Aorta (tissue), 5 donors: ENCODE measurements around the gene USP54. TPM values are rescaled to one million over a fixed set of nuclear protein-coding genes. Genes with fewer than 3 reads are reported as not detected.

Experiments
- ATAC-seq: fragments of 200-7000 bp; cut with Tn5 transposase; one replicate; pipeline ENCODE4 v1.9.1; 2022; ENCODE audit warnings: moderate library complexity; ENCODE audit not compliant: low FRiP score
- DNase-seq, 2 donors: peaks; one replicate each; pipeline ENCODE4 v3.0.0-alpha.2; 2020
- H3K27ac ChIP-seq, 2 donors: one replicate each; pipeline ENCODE4 v1.5.1; 2013; ENCODE audit warnings: low read length in 2 of 2, mild to moderate bottlenecking in 2 of 2, moderate library complexity in 2 of 2, control low read depth in 1 of 2, inconsistent platforms in 1 of 2, low read depth in 1 of 2
- H3K27me3 ChIP-seq, 2 donors: one replicate each; pipeline ENCODE4 v1.6.1; 2013; ENCODE audit warnings: control low read depth in 1 of 2, low read length in 1 of 2, mild to moderate bottlenecking in 1 of 2, moderate library complexity in 1 of 2; ENCODE audit not compliant: insufficient read depth in 2 of 2, control insufficient read depth in 1 of 2
- H3K36me3 ChIP-seq, 2 donors: one replicate each; pipeline ENCODE4 v1.6.1; 2013; ENCODE audit warnings: control low read depth in 1 of 2, low read length in 1 of 2, mild to moderate bottlenecking in 1 of 2; ENCODE audit not compliant: insufficient read depth in 2 of 2, control insufficient read depth in 1 of 2
- H3K4me1 ChIP-seq, 2 donors: one replicate each; pipeline ENCODE4 v1.6.1; 2013; ENCODE audit warnings: low read length in 2 of 2, control low read depth in 1 of 2, mild to moderate bottlenecking in 1 of 2, moderate library complexity in 1 of 2; ENCODE audit not compliant: insufficient read depth in 2 of 2, control insufficient read depth in 1 of 2
- H3K4me3 ChIP-seq, 2 donors: one replicate each; pipeline ENCODE4 v1.5.1; 2013; ENCODE audit warnings: low read length in 2 of 2, control low read depth in 1 of 2, mild to moderate bottlenecking in 1 of 2
- H3K9me3 ChIP-seq: one replicate; pipeline ENCODE4 v1.6.1; 2013; ENCODE audit warnings: mild to moderate bottlenecking, low read length; ENCODE audit not compliant: control insufficient read depth
- WGBS, 2 donors: extraction: QIAGEN DNeasy Blood & Tissue Kit; methylation state at CpG; one replicate each; pipeline ENCODE4 v1.1.7; 2013; 5-methylcytosine and 5-hydroxymethylcytosine counted together
- intact Hi-C, 2 donors: fragments of 100-400 bp; cut with DNase I; formaldehyde crosslinking; loops; one replicate each; pipeline versions ENCODE4 v1.14.2 to v1.15.0; 2022
- polyA plus RNA-seq, 2 donors: library from polyadenylated mRNA; stranded (reverse); fragments of 200-250 nt; gene quantifications; one replicate each; pipeline ENCODE4 v1.2.3, GENCODE V29; 2013
- total RNA-seq, 2 donors: library from RNA; stranded (reverse); fragmentation: NEBNext Ultra II Directional; extraction: Animal tissue kit (Norgen Biotek cat#: 25700); gene quantifications; one replicate each; pipeline ENCODE4 v1.2.1, GENCODE V29; 2021
- donor health status: healthy with polysubstance abuse.
- donor health status: Bipolar disorder and iron deficiency.
- donor health status: DM: no; HTN: no; CAD: no.
- donor health status: DM: no; HTN: no; CAD: no.
- donor health status: DM: yes; HTN: yes; CAD: no.

The USP54 gene
- total and polyA plus RNA-seq, 4 donors: 1.9 to 45.7 (median 19.4) TPM

- WGBS, 2 donors: 84 to 85% methylated on average over 5 of the region's 5 CpGs
- Histone ChIP-seq H3K27ac (no peak overlapping the region), H3K27me3 (no peaks in the 10 kb centered on the region), H3K4me3 (no peak overlapping the region), H3K9me3 (no peaks in the 10 kb centered on the region), H3K36me3 (peaks cover 0 to under 1% of the 10 kb centered on the region in 2 donors), H3K4me1 (no peaks in the 10 kb centered on the region)
- intact Hi-C loops: loop anchor here (1.0 to 5.0 kb wide), 2 partner anchors 98 to 115 kb away; no protein-coding TSS in a partner anchor
- ATAC-seq (peak; percentile 82), DNase-seq (no peak)
Observed at GRCh38 chr10:73529089-73529832, 61.9 kb downstream of the USP54 start.

DNA sequence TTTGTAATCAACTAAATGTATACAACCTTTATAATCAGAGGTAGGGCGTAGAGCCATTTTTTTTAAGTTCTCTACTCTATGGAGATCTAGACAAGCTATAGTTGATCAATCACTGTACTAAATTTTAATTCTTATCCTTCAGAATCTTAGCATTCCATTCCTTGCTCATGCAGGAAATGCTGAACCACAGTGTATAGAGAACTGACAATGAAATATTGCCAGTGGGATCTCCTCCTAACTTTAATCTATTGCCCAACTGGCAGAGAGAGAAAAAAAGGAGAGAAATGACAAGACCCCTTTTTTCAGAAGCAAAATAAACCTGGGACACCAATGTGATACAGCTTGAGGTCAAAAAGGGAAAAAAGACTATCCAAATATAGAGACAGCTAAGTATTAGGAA lies 68.9 kb downstream of the USP54 start:
- WGBS, 2 donors: 92 to 100% methylated on average over 1 of the region's 1 CpG
- peaks cover 3 to 7% of the 10 kb centered on the region in 2 donors for H3K36me3 ChIP-seq
- H3K27me3 ChIP-seq: no peaks in the 10 kb centered on the region
- H3K4me3 ChIP-seq: no peak overlapping the region
- no peaks in the 10 kb centered on the region for H3K9me3 ChIP-seq
- intact Hi-C loops: no loop called here
- H3K4me1 ChIP-seq: no peaks in the 10 kb centered on the region
- ATAC-seq (no peak), DNase-seq (no peak)
- H3K27ac ChIP-seq: no peak overlapping the region

DNA sequence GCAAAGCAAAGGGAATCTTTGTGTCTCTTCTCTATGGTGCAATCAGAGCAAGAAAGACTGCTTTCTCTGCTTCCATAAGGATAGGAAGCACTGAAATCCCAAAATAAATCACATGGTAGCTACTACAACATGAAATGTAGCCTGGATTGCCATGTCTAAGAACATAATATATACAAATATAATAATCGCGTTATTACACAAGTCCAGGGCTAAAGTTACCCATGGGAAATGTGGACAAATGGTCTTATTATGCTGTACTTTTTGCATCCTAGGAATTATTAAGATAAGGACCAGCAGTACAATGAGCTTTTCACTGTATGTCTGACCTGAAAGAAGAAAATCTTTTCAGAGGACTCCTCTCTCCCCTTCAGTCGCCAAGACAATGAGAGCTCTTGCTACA lies 71.8 kb downstream of the USP54 start:
- no peak for DNase-seq
- Histone ChIP-seq H3K9me3 (no peaks in the 10 kb centered on the region), H3K36me3 (peaks cover 4 to 12% of the 10 kb centered on the region in 2 donors), H3K4me3 (no peak overlapping the region), H3K27me3 (no peaks in the 10 kb centered on the region), H3K27ac (no peak overlapping the region), H3K4me1 (no peaks in the 10 kb centered on the region)
- WGBS, 2 donors: 95 to 98% methylated on average over 3 of the region's 3 CpGs
- intact Hi-C loops: no loop called here
- ATAC-seq: no peak

DNA sequence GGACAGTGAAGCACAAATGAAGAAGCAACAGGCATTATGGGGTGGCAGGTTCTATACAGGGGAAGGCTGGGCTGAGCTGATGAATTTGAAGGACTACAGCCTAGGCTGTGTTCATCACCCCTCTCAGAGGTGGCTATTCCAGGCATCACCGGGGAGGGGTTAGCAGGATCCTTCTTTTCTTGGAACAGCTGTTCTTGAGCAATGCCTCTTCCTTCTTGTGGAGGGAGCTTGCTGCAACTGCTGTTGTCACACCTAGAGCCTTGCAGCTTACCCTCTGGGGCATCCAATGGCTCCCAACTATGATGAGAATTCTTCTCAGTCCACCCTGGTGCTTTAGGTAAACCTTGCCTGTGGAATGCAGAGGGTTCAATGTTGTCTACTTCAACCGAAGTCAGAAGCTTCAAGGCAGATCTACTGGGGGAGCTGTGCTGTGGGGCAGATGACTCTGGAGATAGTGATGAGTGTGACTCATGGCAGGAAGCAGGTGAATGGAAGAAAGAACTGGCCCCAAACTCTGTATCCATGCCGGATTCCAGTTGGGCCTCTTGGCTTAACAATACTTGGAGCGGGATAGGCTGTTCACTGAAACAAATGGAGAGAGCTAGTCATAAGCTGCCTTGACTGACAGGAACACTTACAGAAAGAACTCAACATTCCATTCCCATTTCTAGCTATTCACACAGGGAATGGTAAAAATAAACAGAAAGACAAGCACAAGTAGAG lies 73.8 kb downstream of the USP54 start:
- DNase-seq (no peak), ATAC-seq (no peak)
- H3K9me3 ChIP-seq: no peaks in the 10 kb centered on the region
- H3K27ac ChIP-seq: no peak overlapping the region
- no peaks in the 10 kb centered on the region for H3K27me3 ChIP-seq
- H3K4me1 ChIP-seq: no peaks in the 10 kb centered on the region
- H3K36me3 ChIP-seq: peaks cover 4 to 9% of the 10 kb centered on the region in 2 donors
- no peak overlapping the region for H3K4me3 ChIP-seq
- intact Hi-C loops: no loop called here
- 74 to 83% methylated on average over 4 of the region's 4 CpGs for WGBS, 2 donors

- H3K4me1 ChIP-seq: no peaks in the 10 kb centered on the region
- DNase-seq (no peak), ATAC-seq (no peak)
- H3K36me3 ChIP-seq: peaks cover 1 to 5% of the 10 kb centered on the region in 2 donors
- no peak overlapping the region for H3K4me3 ChIP-seq
- no peak overlapping the region for H3K27ac ChIP-seq
- H3K9me3 ChIP-seq: no peaks in the 10 kb centered on the region
- H3K27me3 ChIP-seq: no peaks in the 10 kb centered on the region
- intact Hi-C loops: no loop called here
- WGBS, 2 donors: 97 to 99% methylated on average over 4 of the region's 4 CpGs
Observed at GRCh38 chr10:73512207-73512743, 78.9 kb downstream of the USP54 start.

DNA sequence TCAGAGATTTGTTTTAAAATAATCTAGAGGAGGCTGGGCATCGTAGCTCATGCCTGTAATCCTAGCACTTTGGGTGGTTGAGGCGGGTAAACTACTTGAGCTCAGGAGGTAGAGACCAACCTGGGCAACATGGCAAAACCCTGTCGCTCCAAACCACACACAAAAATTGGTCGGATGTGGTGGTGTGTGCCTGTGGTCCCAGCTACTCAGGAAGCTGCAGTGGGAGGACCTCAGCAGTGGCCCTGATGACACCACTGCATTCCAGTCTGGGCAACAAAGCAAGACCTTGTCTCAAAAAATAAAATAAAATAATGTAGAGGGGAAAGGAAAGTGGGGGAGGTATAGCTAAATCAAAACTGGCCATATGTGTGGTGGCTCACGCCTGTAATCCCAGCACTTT lies 81.4 kb downstream of the USP54 start:
- peaks cover 0 to 5% of the 10 kb centered on the region in 2 donors for H3K36me3 ChIP-seq
- no peak for ATAC-seq
- 89 to 99% methylated on average over 5 of the region's 5 CpGs for WGBS, 2 donors
- H3K27me3 ChIP-seq: no peaks in the 10 kb centered on the region
- no peak overlapping the region for H3K4me3 ChIP-seq
- intact Hi-C loops: no loop called here
- no peaks in the 10 kb centered on the region for H3K4me1 ChIP-seq
- no peak for DNase-seq
- H3K9me3 ChIP-seq: no peaks in the 10 kb centered on the region
- H3K27ac ChIP-seq: no peak overlapping the region

DNA sequence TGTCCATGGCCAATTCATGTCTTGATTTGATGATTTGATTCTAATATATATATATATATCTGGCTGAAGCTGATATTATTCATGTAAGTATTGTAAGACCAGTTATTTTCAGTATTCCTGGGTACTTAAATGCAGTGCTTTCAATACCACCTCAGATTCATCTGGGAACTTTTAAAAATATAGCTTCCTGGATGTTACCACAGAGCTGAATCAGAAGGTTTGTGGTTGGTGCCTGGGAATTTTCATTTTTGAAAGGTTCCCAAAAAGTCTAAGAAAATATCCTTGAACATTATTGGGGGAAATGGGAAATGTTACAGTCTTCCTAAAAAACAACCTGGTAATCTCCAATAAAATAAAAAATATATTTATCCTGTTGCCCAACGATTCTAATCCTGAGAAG lies 84.7 kb downstream of the USP54 start:
- DNase-seq: no peak
- H3K4me1 ChIP-seq: no peaks in the 10 kb centered on the region
- no peak for ATAC-seq
- H3K27me3 ChIP-seq: no peaks in the 10 kb centered on the region
- H3K36me3 ChIP-seq: peaks cover 0 to 7% of the 10 kb centered on the region in 2 donors
- no peak overlapping the region for H3K27ac ChIP-seq
- 73 to 79% methylated on average over 1 of the region's 1 CpG for WGBS, 2 donors
- H3K4me3 ChIP-seq: no peak overlapping the region
- intact Hi-C loops: no loop called here
- H3K9me3 ChIP-seq: no peaks in the 10 kb centered on the region

DNA sequence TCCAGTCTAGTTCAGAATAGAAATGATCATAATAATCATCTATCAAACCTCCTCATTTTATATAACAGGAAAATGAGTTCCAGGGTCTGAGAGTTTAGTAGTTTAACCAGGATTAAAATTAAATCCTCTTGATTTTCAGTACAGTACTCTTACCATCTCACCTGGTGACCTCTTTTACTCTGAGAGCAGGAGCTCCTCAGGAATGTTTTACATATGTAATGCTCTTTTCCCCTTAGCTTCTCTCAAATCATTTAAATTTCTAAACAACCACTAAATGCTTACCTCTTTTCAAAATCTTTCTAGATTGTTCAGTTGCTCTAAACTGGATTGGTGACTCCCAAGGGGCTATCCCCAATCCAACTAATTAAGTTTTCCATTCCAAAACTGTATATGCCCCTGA lies 85.1 kb downstream of the USP54 start:
- H3K9me3 ChIP-seq: no peaks in the 10 kb centered on the region
- intact Hi-C loops: no loop called here
- peaks cover 0 to 7% of the 10 kb centered on the region in 2 donors for H3K36me3 ChIP-seq
- no peak overlapping the region for H3K27ac ChIP-seq
- no peak for DNase-seq
- no peaks in the 10 kb centered on the region for H3K27me3 ChIP-seq
- no peak overlapping the region for H3K4me3 ChIP-seq
- H3K4me1 ChIP-seq: no peaks in the 10 kb centered on the region
- ATAC-seq: no peak

- intact Hi-C loops: no loop called here
- Histone ChIP-seq H3K4me3 (no peak overlapping the region), H3K36me3 (peaks cover 3 to 7% of the 10 kb centered on the region in 2 donors)
Observed at GRCh38 chr10:73503037-73503436, 88.1 kb downstream of the USP54 start.

More at GRCh38 chr10:73503037-73503436, 88.1 kb downstream of the USP54 start:
- Histone ChIP-seq H3K27ac (no peak overlapping the region), H3K9me3 (no peaks in the 10 kb centered on the region), H3K4me1 (no peaks in the 10 kb centered on the region), H3K27me3 (no peaks in the 10 kb centered on the region)
- WGBS, 2 donors: 97% methylated on average over 1 of the region's 1 CpG
- DNase-seq (no peak), ATAC-seq (no peak)
